ENCODE results near the gene IL4R.

IL4R gene

GRCh38 chr16:27367461-27368357 is 53.9 kb downstream of the IL4R start:
- Histone ChIP-seq H3K27ac (ENCODE audit: low read length) (no peak overlapping the region), H3K4me3 (ENCODE audit: low read length) (no peak overlapping the region), H3K27me3 (ENCODE audit: control insufficient read depth, insufficient read depth, low read length) (no peaks in the 10 kb centered on the region), H3K36me3 (ENCODE audit: control insufficient read depth, insufficient read depth, low read length) (peaks cover 9% of the 10 kb centered on the region), H3K4me1 (ENCODE audit: control insufficient read depth, insufficient read depth, low read length) (no peaks in the 10 kb centered on the region), H3K9me3 (ENCODE audit: control insufficient read depth, insufficient read depth, low read length) (no peaks in the 10 kb centered on the region)
- no CpG with 5 or more reads among the region's 27 CpGs for whole genome bisulfite sequencing (ENCODE audit: insufficient coverage, insufficient read length)
- DNase-seq (ENCODE audit: low read depth, low spot score) = peak; percentile 25

- Histone ChIP-seq H3K27me3 (ENCODE audit: control insufficient read depth, insufficient read depth, low read length) (no peaks in the 10 kb centered on the region), H3K4me1 (ENCODE audit: control insufficient read depth, insufficient read depth, low read length) (no peaks in the 10 kb centered on the region), H3K36me3 (ENCODE audit: control insufficient read depth, insufficient read depth, low read length) (peaks cover 3% of the 10 kb centered on the region; the same call in 1 of the 2 replicates), H3K4me3 (ENCODE audit: low read length) (no peak overlapping the region), H3K27ac (ENCODE audit: low read length) (no peak overlapping the region), H3K9me3 (ENCODE audit: control insufficient read depth, insufficient read depth, low read length) (no peaks in the 10 kb centered on the region)
- no CpG with 5 or more reads among the region's 9 CpGs for WGBS (ENCODE audit: insufficient coverage, insufficient read length)
- DNase-seq (ENCODE audit: low read depth, low spot score) = no peak
These were observed 54.6 kb downstream of the IL4R start for GRCh38 chr16:27368358-27368722.

GRCh38 chr16:27369806-27370205 is 56.0 kb downstream of the IL4R start:
- WGBS (ENCODE audit: insufficient coverage, insufficient read length) = no CpG with 5 or more reads among the region's 3 CpGs
- DNase-seq (ENCODE audit: low read depth, low spot score) = no peak
- no peak overlapping the region for H3K4me3 ChIP-seq (ENCODE audit: low read length)

GRCh38 chr16:27370318-27370717 is 56.5 kb downstream of the IL4R start:
- Histone ChIP-seq H3K27me3 (ENCODE audit: control insufficient read depth, insufficient read depth, low read length) (no peaks in the 10 kb centered on the region), H3K4me3 (ENCODE audit: low read length) (no peak overlapping the region), H3K9me3 (ENCODE audit: control insufficient read depth, insufficient read depth, low read length) (no peaks in the 10 kb centered on the region), H3K36me3 (ENCODE audit: control insufficient read depth, insufficient read depth, low read length) (no peaks in the 10 kb centered on the region), H3K4me1 (ENCODE audit: control insufficient read depth, insufficient read depth, low read length) (no peaks in the 10 kb centered on the region), H3K27ac (ENCODE audit: low read length) (no peak overlapping the region)
- DNase-seq (ENCODE audit: low read depth, low spot score) = no peak

More at GRCh38 chr16:27369806-27370205, 56.0 kb downstream of the IL4R start:
- Histone ChIP-seq H3K36me3 (ENCODE audit: control insufficient read depth, insufficient read depth, low read length) (no peaks in the 10 kb centered on the region), H3K27ac (ENCODE audit: low read length) (no peak overlapping the region), H3K4me1 (ENCODE audit: control insufficient read depth, insufficient read depth, low read length) (no peaks in the 10 kb centered on the region), H3K9me3 (ENCODE audit: control insufficient read depth, insufficient read depth, low read length) (no peaks in the 10 kb centered on the region), H3K27me3 (ENCODE audit: control insufficient read depth, insufficient read depth, low read length) (no peaks in the 10 kb centered on the region)

GRCh38 chr16:27373312-27373711 is 59.5 kb downstream of the IL4R start:
- no peaks in the 10 kb centered on the region for H3K4me1 ChIP-seq (ENCODE audit: control insufficient read depth, insufficient read depth, low read length)
- H3K36me3 ChIP-seq (ENCODE audit: control insufficient read depth, insufficient read depth, low read length) = no peaks in the 10 kb centered on the region
- WGBS (ENCODE audit: insufficient coverage, insufficient read length) = no CpG with 5 or more reads among the region's 3 CpGs
- no peaks in the 10 kb centered on the region for H3K27me3 ChIP-seq (ENCODE audit: control insufficient read depth, insufficient read depth, low read length)
- H3K4me3 ChIP-seq (ENCODE audit: low read length) = no peak overlapping the region
- no peaks in the 10 kb centered on the region for H3K9me3 ChIP-seq (ENCODE audit: control insufficient read depth, insufficient read depth, low read length)
- DNase-seq (ENCODE audit: low read depth, low spot score) = no peak
- H3K27ac ChIP-seq (ENCODE audit: low read length) = no peak overlapping the region

GRCh38 chr16:27374221-27374803 is 60.5 kb downstream of the IL4R start:
- H3K36me3 ChIP-seq (ENCODE audit: control insufficient read depth, insufficient read depth, low read length) = no peaks in the 10 kb centered on the region
- no peak for DNase-seq (ENCODE audit: low read depth, low spot score)
- no peaks in the 10 kb centered on the region for H3K27me3 ChIP-seq (ENCODE audit: control insufficient read depth, insufficient read depth, low read length)
- H3K4me1 ChIP-seq (ENCODE audit: control insufficient read depth, insufficient read depth, low read length) = no peaks in the 10 kb centered on the region
- no peak overlapping the region for H3K4me3 ChIP-seq (ENCODE audit: low read length)
- H3K9me3 ChIP-seq (ENCODE audit: control insufficient read depth, insufficient read depth, low read length) = no peaks in the 10 kb centered on the region
- 100% methylated on average over 1 of the region's 8 CpGs for WGBS (ENCODE audit: insufficient coverage, insufficient read length)
- H3K27ac ChIP-seq (ENCODE audit: low read length) = no peak overlapping the region

- H3K4me3 ChIP-seq (ENCODE audit: low read length) = no peak overlapping the region
- no peaks in the 10 kb centered on the region for H3K4me1 ChIP-seq (ENCODE audit: control insufficient read depth, insufficient read depth, low read length)
- no CpG with 5 or more reads among the region's 9 CpGs for WGBS (ENCODE audit: insufficient coverage, insufficient read length)
- peak; percentile 91 for DNase-seq (ENCODE audit: low read depth, low spot score)
- H3K27ac ChIP-seq (ENCODE audit: low read length) = no peak overlapping the region
- H3K27me3 ChIP-seq (ENCODE audit: control insufficient read depth, insufficient read depth, low read length) = no peaks in the 10 kb centered on the region
- no peaks in the 10 kb centered on the region for H3K9me3 ChIP-seq (ENCODE audit: control insufficient read depth, insufficient read depth, low read length)
- H3K36me3 ChIP-seq (ENCODE audit: control insufficient read depth, insufficient read depth, low read length) = no peaks in the 10 kb centered on the region
These were observed 61.1 kb downstream of the IL4R start for GRCh38 chr16:27374804-27375425.

GRCh38 chr16:27377666-27378485 is 64.1 kb downstream of the IL4R start:
- no peak overlapping the region for H3K4me3 ChIP-seq (ENCODE audit: low read length)
- no peaks in the 10 kb centered on the region for H3K4me1 ChIP-seq (ENCODE audit: control insufficient read depth, insufficient read depth, low read length)
- no peaks in the 10 kb centered on the region for H3K9me3 ChIP-seq (ENCODE audit: control insufficient read depth, insufficient read depth, low read length)
- DNase-seq (ENCODE audit: low read depth, low spot score) = no peak
- no CpG with 5 or more reads among the region's 4 CpGs for WGBS (ENCODE audit: insufficient coverage, insufficient read length)
- no peaks in the 10 kb centered on the region for H3K27me3 ChIP-seq (ENCODE audit: control insufficient read depth, insufficient read depth, low read length)
- no peaks in the 10 kb centered on the region for H3K36me3 ChIP-seq (ENCODE audit: control insufficient read depth, insufficient read depth, low read length)
- no peak overlapping the region for H3K27ac ChIP-seq (ENCODE audit: low read length)

- H3K36me3 ChIP-seq (ENCODE audit: control insufficient read depth, insufficient read depth, low read length) = no peaks in the 10 kb centered on the region
- no peak for DNase-seq (ENCODE audit: low read depth, low spot score)
- no peaks in the 10 kb centered on the region for H3K4me1 ChIP-seq (ENCODE audit: control insufficient read depth, insufficient read depth, low read length)
- no peak overlapping the region for H3K27ac ChIP-seq (ENCODE audit: low read length)
- H3K9me3 ChIP-seq (ENCODE audit: control insufficient read depth, insufficient read depth, low read length) = no peaks in the 10 kb centered on the region
- no CpG with 5 or more reads among the region's 11 CpGs for WGBS (ENCODE audit: insufficient coverage, insufficient read length)
- H3K27me3 ChIP-seq (ENCODE audit: control insufficient read depth, insufficient read depth, low read length) = no peaks in the 10 kb centered on the region
- no peak overlapping the region for H3K4me3 ChIP-seq (ENCODE audit: low read length)
These were observed 65.2 kb downstream of the IL4R start for GRCh38 chr16:27378871-27379481.

GRCh38 chr16:27379919-27380318 is 66.1 kb downstream of the IL4R start:
- no peak overlapping the region for H3K27ac ChIP-seq (ENCODE audit: low read length)
- DNase-seq (ENCODE audit: low read depth, low spot score) = no peak
- H3K36me3 ChIP-seq (ENCODE audit: control insufficient read depth, insufficient read depth, low read length) = no peaks in the 10 kb centered on the region
- no peaks in the 10 kb centered on the region for H3K9me3 ChIP-seq (ENCODE audit: control insufficient read depth, insufficient read depth, low read length)
- no peak overlapping the region for H3K4me3 ChIP-seq (ENCODE audit: low read length)
- WGBS (ENCODE audit: insufficient coverage, insufficient read length) = no CpG with 5 or more reads among the region's 9 CpGs
- H3K4me1 ChIP-seq (ENCODE audit: control insufficient read depth, insufficient read depth, low read length) = no peaks in the 10 kb centered on the region
- no peaks in the 10 kb centered on the region for H3K27me3 ChIP-seq (ENCODE audit: control insufficient read depth, insufficient read depth, low read length)

Data from iPS DF 6.9 (cell line).